ENCODE data around the gene SDK2.

Gene SDK2

GRCh38 chr17:73351764-73352163 is 292.5 kb downstream of the SDK2 start:
- no peak overlapping the region for H3K4me3 ChIP-seq (ENCODE audit: low read depth, low read length)
- TF ChIP-seq CTCF (IDR thresholded peaks at IDR 0.05; ENCODE audit: borderline replicate concordance, insufficient read depth, low read depth, low read length): no peak

- no peak overlapping the region for H3K4me3 ChIP-seq (ENCODE audit: low read depth, low read length)
- no peak for TF ChIP-seq CTCF (IDR thresholded peaks at IDR 0.05; ENCODE audit: borderline replicate concordance, insufficient read depth, low read depth, low read length)
Observed at GRCh38 chr17:73350864-73351263, 293.4 kb downstream of the SDK2 start.

GRCh38 chr17:73349647-73350046 is 294.6 kb downstream of the SDK2 start:
- no peak for TF ChIP-seq CTCF (IDR thresholded peaks at IDR 0.05; ENCODE audit: borderline replicate concordance, insufficient read depth, low read depth, low read length)
- H3K4me3 ChIP-seq (ENCODE audit: low read depth, low read length): no peak overlapping the region

- TF ChIP-seq CTCF (IDR thresholded peaks at IDR 0.05; ENCODE audit: borderline replicate concordance, insufficient read depth, low read depth, low read length): no peak
- no peak overlapping the region for H3K4me3 ChIP-seq (ENCODE audit: low read depth, low read length)
Observed at GRCh38 chr17:73349138-73349537, 295.1 kb downstream of the SDK2 start.

- TF ChIP-seq CTCF (IDR thresholded peaks at IDR 0.05; ENCODE audit: borderline replicate concordance, insufficient read depth, low read depth, low read length): no peak
- H3K4me3 ChIP-seq (ENCODE audit: low read depth, low read length): no peak overlapping the region
Observed at GRCh38 chr17:73348829-73349095, 295.5 kb downstream of the SDK2 start.

GRCh38 chr17:73348018-73348828 is 296.0 kb downstream of the SDK2 start:
- no peak for TF ChIP-seq CTCF (IDR thresholded peaks at IDR 0.05; ENCODE audit: borderline replicate concordance, insufficient read depth, low read depth, low read length)

GRCh38 chr17:73347351-73347750 is 296.9 kb downstream of the SDK2 start:
- no peak for TF ChIP-seq CTCF (IDR thresholded peaks at IDR 0.05; ENCODE audit: borderline replicate concordance, insufficient read depth, low read depth, low read length)
- no peak overlapping the region for H3K4me3 ChIP-seq (ENCODE audit: low read depth, low read length)

More at GRCh38 chr17:73348018-73348828, 296.0 kb downstream of the SDK2 start:
- no peak overlapping the region for H3K4me3 ChIP-seq (ENCODE audit: low read depth, low read length)

Measured in GM12875 (cell line).